C4-2B (cell line): Measurements from ENCODE around the gene PPP1R13B.

Experiments used
- ZFX ChIP-seq: fragments of 450-650 bp; IDR thresholded peaks from 2 replicates; pipeline ENCODE4 v1.6.1; 2017
- TF ChIP-seq, protein P1 (sequence below): fragments of 450-650 bp; conservative IDR thresholded peaks from 2 replicates; pipeline ENCODE4 v1.5.1; 2017; ENCODE audit warnings: mild to moderate bottlenecking

- TF ChIP-seq, protein P1, sequence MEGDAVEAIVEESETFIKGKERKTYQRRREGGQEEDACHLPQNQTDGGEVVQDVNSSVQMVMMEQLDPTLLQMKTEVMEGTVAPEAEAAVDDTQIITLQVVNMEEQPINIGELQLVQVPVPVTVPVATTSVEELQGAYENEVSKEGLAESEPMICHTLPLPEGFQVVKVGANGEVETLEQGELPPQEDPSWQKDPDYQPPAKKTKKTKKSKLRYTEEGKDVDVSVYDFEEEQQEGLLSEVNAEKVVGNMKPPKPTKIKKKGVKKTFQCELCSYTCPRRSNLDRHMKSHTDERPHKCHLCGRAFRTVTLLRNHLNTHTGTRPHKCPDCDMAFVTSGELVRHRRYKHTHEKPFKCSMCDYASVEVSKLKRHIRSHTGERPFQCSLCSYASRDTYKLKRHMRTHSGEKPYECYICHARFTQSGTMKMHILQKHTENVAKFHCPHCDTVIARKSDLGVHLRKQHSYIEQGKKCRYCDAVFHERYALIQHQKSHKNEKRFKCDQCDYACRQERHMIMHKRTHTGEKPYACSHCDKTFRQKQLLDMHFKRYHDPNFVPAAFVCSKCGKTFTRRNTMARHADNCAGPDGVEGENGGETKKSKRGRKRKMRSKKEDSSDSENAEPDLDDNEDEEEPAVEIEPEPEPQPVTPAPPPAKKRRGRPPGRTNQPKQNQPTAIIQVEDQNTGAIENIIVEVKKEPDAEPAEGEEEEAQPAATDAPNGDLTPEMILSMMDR, result no peak
- TF ChIP-seq ZFX, result no peak
Observed at GRCh38 chr14:103892247-103892646, 44.9 kb upstream of the PPP1R13B start.
